Activated CD4-positive, CD25-positive, alpha-beta regulatory T cell treated with anti-CD3 and anti-CD28 coated beads, Interleukin-2, amount 50 U/mL, for 24 hours (primary cell): ENCODE measurements around the gene MED9.
A peak's percentile ranks its signal among the peaks of the same experiment; 100 is the strongest.

Source experiments
- ATAC-seq, 2 donors: fragments of 150-1000 bp; cut with Tn5 transposase; one replicate each; pipeline ENCODE4 v1.10.0; 2021; ENCODE audit warnings: mild to moderate bottlenecking in 1 of 2, moderate library complexity in 1 of 2

Gene MED9

DNA sequence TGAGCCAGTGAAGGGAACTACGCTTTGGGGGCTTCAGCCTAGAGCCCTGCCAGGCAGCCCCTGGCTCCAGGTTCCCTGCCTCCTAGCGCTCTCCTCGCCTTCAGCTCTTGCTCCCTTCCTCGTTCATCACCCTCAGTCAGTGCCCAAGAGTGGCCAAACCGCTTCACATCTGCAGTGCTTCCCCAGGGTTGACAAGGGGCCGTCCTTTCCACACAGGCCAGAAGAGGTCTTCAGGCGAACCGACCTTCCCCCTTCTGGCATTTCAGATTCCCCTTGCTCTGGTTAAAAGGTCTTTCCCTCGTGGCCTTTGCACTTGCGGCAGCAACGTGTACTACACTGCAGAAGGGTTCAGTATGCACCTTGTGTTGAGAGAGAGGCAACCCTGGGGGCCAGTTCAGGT, 15.3 kb downstream of the MED9 start:
- ATAC-seq = no peak

GRCh38 chr17:17492571-17492970, 15.8 kb downstream of the MED9 start:
- ATAC-seq = no peak

DNA sequence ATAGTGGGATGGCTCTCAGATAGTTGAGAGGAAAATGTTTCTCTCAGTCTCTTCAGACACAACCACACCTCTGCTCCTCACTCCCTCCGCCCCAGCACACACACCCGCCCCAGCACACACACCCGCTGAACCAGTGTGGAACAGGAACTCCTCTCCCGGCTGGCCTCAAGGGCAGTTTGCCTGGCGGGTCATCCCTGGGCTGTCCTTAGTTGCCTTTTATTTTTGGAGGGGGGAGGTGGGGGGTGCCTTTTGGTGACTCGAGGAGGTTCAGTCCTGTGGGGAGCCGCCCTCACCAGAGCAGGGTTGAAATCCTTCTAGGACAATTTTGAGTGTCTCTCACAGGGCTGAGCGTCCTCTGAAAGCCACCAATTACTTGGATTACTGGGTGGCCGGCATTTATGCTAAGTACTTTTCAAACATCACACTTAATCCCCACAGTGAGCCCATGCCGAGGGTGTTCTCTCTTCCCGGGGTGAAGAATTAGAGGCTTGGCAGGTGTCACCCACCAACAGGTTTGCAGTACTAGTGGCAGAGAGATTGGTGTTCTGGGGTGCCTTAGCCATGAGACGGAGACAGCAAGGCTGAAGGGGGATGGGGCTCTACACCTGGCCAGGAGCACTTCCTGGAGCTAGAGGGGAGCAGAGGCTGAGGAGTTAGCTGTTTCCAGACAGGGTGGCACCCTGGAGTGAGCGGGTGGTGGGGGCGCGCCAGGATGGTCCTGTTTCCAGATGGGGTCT, 16.6 kb downstream of the MED9 start:
- no peak for ATAC-seq

DNA sequence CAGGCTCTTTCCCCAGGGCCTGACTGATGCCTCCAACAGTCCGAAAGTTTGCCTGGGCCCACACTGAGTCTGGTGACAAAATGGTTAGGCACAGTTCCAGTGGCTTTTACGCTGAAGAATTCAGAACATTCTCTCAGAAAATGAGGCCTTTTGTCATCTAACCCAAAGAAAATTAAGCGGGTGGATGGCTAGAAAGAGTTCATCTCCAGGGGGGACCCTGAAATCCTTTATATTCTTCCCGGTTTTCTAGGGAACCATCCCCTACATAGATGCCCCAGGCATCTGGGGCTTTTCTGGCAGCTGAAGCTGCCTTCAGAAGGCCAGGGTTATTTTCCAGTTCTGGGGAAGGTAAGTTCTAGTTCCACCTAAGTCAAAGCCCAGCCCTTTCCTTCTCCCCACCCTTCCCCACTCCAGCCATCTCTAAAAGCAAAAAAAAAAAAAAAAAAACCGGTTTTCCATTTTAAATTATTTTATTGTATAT, 17.2 kb downstream of the MED9 start:
- no peak for ATAC-seq

- no peak for ATAC-seq
Observed at GRCh38 chr17:17494499-17494869, 17.7 kb downstream of the MED9 start.

GRCh38 chr17:17494870-17495535, 18.2 kb downstream of the MED9 start:
- no peak for ATAC-seq

DNA sequence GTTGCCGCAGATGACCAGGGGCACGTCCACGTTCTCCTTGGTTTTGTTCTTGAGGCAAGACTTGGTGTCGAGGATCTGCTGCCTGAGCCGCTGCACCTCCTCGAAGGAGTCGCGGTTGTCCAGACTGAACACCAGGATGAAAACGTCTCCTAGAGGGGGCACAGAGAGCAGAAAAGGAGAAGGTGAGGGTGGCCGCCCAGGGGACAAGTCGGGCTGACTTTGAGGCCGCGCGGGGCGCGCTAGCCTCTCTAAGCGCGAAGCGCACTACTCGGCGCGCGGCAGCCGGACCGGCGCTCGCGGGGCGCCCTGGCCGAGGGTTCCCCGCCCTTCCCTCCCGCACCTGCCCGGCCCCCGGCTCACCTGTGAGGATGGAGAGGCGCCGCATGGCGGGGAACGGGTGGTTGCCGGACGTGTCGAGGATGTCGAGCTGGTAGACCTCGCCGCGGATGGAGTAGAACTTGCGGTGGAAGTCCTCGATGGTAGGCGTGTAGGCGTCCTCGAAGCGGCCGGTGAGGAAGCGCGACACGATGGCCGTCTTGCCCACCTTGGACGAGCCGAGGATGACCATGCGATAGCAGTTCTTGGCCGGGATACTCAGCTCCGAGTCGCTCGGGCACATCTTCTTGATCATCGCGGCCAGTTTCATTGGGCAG, 18.9 kb downstream of the MED9 start:
- ATAC-seq = no peak

DNA sequence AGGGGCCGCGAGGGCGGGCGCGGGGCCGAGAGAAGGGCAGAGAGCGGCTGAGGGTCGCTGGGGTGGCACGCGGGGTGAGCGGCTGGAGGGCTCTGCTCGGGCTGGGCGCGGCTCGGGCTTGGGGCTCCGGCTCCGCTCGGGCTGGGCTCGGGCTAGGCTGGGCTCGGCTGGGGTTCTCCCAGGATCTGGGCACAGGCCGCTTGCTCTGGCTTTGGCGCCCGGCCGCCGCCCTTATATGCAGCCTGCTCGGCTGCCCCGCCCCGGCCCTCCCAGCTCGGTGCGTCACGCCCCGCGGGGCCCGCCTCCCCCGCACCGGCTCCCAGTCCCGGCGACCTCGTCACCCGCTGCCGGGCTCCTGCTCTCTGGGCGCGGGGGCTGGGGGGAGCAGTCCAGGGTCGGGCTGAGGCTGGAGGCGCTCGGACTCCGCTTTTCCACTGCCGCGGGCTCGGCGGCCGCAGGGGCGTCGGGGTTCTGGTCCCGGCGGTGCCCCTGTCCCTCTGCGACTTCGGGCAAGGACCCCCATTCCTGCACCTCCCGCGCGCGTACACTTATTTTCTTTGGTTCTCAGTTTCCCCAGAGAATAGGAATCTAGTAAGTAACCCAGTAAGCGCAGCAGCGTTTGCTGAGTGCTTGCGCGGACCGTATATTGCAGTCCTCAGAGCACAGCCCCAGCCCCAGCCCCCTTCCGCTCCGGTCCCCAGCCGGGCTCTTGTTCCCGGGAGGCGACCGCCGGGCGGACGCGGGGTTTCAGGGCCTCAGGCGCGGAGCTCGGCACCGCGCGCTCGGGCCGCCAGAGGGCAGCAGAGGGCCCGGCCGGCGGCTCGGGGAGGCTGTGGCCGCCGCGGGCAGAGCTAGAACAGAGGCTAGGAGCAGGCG, 19.6 kb downstream of the MED9 start, which contains the start of gene RASD1:
Gene RASD1, minus strand, starts transcription at position 207 of the 876 bp plus-strand sequence. CDS start 214 bp downstream, outside the sequence.
- peak; percentile 86 to 90 for ATAC-seq

GRCh38 chr17:17497065-17497844, 20.5 kb downstream of the MED9 start:
- ATAC-seq = no peak

- no peak for ATAC-seq
Observed at GRCh38 chr17:17497845-17498520, 21.2 kb downstream of the MED9 start.

DNA sequence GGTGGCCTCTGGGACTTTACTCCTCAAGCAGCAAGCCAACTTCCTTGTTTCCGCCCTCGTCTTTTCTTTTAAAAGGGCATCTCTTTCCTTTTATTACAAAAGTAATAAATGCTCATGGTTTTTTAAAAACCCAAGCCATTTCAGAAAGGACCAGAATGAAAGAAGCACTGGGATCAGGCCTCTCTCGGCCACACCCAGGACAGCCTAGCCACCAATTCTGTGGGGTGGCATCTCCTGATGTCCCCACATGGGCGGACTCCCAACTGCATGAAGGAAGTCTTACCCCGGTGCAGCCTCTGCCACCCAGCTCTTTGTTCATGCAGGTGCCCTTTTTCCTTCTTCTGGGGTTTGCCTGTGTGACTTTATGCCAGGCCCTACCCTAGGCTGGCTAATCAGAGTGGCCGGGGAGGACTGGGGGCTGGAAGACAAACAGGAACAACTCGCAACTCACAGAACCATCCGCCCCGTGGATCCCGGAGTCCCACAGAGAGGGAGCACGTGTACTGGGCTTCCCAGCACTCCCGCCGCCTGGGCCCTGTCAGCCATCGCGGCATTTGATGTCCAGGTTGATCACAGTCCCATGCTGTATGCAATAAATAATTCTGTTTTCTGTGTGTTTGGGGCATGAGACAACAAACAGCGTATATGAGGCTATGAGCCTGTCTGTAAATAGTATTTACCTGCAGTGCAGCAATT, 22.0 kb downstream of the MED9 start:
- ATAC-seq = no peak

DNA sequence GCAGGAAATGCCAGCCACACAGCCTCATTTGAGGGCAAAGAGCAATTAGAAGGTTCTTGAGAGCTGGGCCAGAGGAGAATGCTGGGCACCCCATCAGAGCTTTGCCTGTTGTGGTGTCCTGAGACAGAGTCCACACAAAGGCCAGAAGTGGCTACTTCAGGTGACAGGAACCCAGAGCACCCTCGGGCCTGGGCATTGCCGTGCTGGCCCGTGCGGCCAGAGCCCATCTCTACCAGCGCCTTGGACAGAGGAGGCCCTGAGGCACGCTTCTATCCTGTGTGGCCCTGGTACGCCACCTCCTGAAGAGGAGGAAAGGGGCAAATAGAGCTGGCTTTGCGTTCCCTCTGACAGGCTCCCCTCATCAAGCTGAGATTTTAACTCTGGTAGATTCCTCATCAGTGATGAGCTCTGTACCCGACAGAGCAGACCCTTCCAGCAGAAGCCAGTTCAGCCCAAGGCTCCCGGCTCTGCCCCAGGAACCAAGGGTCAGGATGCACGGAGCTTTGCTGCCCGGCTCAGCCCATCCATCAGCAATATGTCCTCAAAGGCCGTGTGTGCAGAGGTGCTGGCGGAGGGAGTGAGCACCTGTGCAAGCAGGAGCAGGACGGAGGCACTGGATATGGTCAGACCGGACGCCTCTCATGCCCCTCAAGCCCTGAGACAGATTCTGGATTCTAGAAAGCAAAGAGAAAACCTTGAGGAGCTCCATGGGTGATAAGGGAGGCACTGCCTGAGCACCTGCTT, 22.8 kb downstream of the MED9 start:
- ATAC-seq = no peak

DNA sequence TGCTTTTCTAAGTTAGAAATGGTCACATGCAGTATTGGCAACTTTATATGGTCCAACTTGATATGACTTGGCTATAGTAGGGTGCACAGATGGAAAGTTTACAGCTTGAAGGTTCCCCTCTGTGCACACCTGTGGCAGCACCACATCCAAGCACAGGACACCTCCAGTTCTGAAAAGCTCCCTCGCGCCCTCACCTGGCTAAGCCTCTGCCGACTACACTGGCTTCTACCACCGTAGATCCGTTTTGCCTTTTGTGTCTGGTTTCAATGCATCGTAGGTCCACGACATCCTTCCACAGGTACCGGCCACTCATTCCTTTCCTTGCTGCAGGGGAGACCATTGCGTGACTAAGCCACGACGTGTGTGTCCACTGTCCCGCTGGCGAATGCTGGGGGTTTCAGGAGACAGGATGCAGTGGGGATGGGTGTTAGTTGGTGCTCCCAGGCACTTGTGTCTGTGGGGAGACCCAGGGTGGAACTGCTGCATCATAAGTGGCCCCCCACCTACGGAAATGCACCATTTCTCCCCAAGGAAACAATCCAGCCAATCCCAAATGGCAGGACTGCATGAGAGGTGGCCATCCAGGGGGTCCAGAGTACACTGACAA, 24.3 kb downstream of the MED9 start:
- no peak for ATAC-seq

DNA sequence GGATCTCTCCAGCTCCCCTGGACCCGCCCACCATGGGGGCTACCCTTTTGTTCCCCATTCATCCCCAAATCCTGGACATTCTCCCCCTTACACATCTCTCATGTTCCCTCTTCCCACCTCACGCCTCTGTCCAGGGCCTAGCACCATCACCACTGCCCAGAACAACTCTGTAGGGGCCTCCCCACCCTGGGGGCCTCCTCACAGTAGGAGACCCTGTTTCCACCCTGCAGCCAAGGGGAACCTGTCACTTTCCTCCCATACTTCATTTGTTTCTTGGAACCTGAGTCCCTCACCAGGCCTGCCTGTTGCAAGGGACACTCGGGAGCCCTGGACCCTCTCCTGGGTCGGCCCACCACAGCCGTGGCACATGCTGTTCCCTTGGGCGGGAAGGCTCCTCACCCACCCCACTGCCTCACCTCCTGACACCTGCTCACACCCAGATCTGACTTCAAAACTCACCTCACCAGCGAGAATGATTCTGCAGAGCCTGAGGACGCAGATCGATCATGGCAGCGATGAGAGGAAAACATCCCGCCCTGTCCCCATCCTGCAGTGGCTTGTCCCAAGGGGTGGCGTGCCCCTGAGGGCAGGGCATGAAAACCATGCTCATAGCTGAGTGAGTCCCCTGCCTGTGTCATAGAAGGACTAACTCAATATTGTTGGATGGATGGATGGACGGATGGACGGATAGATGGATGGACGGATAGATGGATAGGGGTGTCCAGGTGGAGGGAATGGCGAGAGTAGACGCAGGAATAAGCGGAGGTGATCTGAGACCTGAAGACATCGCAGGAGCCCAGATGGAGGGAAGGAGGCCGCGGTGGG, 26.2 kb downstream of the MED9 start:
- ATAC-seq = no peak

DNA sequence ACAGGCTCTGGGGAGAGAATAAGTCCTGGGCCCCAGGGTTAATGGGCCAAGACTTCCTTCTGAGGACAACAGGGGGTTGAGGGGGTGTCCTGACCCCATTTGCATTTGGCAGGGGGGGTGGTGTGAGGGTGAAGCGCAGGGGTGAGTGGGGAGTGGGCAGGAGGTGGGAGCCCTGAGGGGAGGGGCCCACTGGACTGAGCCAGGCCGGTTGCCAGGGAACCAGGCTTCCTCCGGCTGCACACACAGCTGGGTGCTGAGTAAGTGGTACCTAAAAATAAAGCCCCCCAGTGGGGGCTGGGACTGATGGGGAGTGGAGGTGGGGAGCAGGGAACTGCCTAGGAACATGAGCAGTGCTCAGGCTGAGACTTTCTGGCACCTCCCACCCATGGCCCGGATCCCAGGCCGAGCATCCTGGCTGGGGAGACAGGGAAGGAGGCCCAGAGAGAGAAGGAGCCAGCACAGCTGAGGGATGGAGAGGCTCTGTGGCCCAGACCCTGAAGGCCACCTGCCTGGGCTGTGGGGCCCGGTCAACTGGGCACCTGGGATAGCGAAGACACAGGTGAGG, 26.8 kb downstream of the MED9 start:
- no peak for ATAC-seq

- ATAC-seq = no peak
Observed at GRCh38 chr17:17504341-17505140, 27.7 kb downstream of the MED9 start.

DNA sequence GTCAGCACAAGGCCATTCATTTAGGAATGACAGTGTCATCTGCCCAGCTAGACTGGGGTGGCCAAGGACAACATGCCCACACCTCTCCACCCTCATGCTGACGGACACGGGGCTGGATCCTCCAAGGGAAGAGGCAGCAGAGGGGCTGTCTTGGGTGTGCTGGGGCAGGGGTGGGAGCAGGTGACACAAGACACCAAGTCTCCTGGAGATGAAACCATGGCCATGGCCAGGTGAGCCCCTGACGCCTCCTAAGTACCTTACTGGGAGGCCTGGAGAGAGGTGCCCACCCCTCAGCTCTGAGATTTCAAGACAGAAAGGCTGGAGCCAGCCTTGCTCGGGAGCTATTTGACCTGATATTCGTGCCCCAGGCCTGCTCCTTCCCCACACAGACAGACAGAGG, 28.4 kb downstream of the MED9 start:
- ATAC-seq = no peak
